ENCODE results near the gene FXYD6.

GRCh38 chr11:117829369-117829725 lies 47.1 kb downstream of the FXYD6 start:
- TF ChIP-seq POLR2AphosphoS5 (IDR thresholded peaks at IDR 0.05) (no peak), CTCF (IDR thresholded peaks at IDR 0.05) (no peak), EP300 (IDR thresholded peaks at IDR 0.05) (no peak)

All from sigmoid colon (tissue), 4 donors.